Caco-2 (cell line): ENCODE measurements around the gene ATP1B4. TPM values are rescaled to one million over a fixed set of nuclear protein-coding genes. Genes with fewer than 3 reads are reported as not detected.

ENCODE experiments used
- BruUV-seq: library from RNA; stranded (reverse); fragments of 400-500 nt; replicated peaks from 2 replicates; lab custom pipeline; 2021; lab: Mats Ljungman, UMichigan
- CTCF ChIA-PET: fragments of 300-600 bp; sonication (Branson Sonifier 250); formaldehyde crosslinking; loops from one replicate; lab custom pipeline; 2022; ENCODE audit warnings: antibody characterized with exemption; lab: Charles Lee
- POLR2A ChIA-PET: fragments of 300-600 bp; sonication (Branson Sonifier 250); formaldehyde crosslinking; loops from one replicate; lab custom pipeline; 2022; ENCODE audit warnings: antibody characterized with exemption; lab: Charles Lee
- DNase-seq, 2 experiments: peaks; one replicate each; pipeline versions ENCODE4 v3.0.0 to v3.0.0-alpha.2; 2020 to 2022
- H3K27me3 ChIP-seq: replicated peaks from 2 replicates; pipeline ENCODE4 v1.6.0; 2011; ENCODE audit warnings: low read length; ENCODE audit not compliant: control insufficient read depth, insufficient read depth
- H3K36me3 ChIP-seq: 2 replicates; pipeline ENCODE4 v1.5.1; 2011; ENCODE audit warnings: low read length; ENCODE audit not compliant: control insufficient read depth, insufficient read depth
- H3K4me1 ChIP-seq: fragments of 250-450 bp; sonication (Bioruptor Pico); 2 replicates; pipeline ENCODE4 v1.5.1; 2020; ENCODE audit warnings: mild to moderate bottlenecking
- H3K4me3 ChIP-seq: 2 replicates; pipeline ENCODE4 v1.5.1; 2011; ENCODE audit warnings: low read depth, mild to moderate bottlenecking, control low read depth, low read length
- H3K9me3 ChIP-seq: fragments of 250-450 bp; sonication (Bioruptor Pico); 2 replicates; pipeline ENCODE4 v1.5.1; 2020; ENCODE audit warnings: mild to moderate bottlenecking, moderate library complexity
- H3K27ac Mint-ChIP-seq: one replicate; pipeline ENCODE4 v1.8.0; 2022; ENCODE audit warnings: mixed read lengths; ENCODE audit not compliant: unreplicated experiment
- H3K27me3 Mint-ChIP-seq: one replicate; pipeline ENCODE4 v1.8.0; 2022; ENCODE audit warnings: mixed read lengths; ENCODE audit not compliant: insufficient read depth, unreplicated experiment
- H3K36me3 Mint-ChIP-seq: one replicate; pipeline ENCODE4 v1.8.0; 2022; ENCODE audit warnings: mild to moderate bottlenecking, mixed read lengths; ENCODE audit not compliant: insufficient read depth, unreplicated experiment
- H3K4me1 Mint-ChIP-seq: one replicate; pipeline ENCODE4 v1.8.0; 2022; ENCODE audit warnings: low read depth, mixed read lengths; ENCODE audit not compliant: unreplicated experiment
- H3K4me3 Mint-ChIP-seq: one replicate; pipeline ENCODE4 v1.8.0; 2022; ENCODE audit warnings: mild to moderate bottlenecking, moderate library complexity, mixed read lengths; ENCODE audit not compliant: unreplicated experiment
- H3K9me3 Mint-ChIP-seq: one replicate; pipeline ENCODE4 v1.8.0; 2022; ENCODE audit warnings: mixed read lengths; ENCODE audit not compliant: unreplicated experiment
- CTCF ChIP-seq, 2 experiments: fragments of 200-600 bp in 1 of 2; IDR thresholded peaks; 1 replicate in 1 of 2; 2 replicates in 1 of 2; pipeline versions ENCODE4 v1.5.1 to v1.8.0; 2011 to 2022; ENCODE audit warnings: antibody characterized with exemption in 1 of 2, control low read depth in 1 of 2, inconsistent platforms in 1 of 2, low read depth in 1 of 2, low read length in 1 of 2, mild to moderate bottlenecking in 1 of 2, moderate library complexity in 1 of 2; ENCODE audit not compliant: insufficient read depth in 1 of 2, severe bottlenecking in 1 of 2, unreplicated experiment in 1 of 2
- intact Hi-C: fragments of 100-400 bp; cut with micrococcal nuclease; formaldehyde crosslinking; loops from one replicate; pipeline ENCODE4 v1.10.0; 2022; ENCODE audit not compliant: unreplicated experiment
- total RNA-seq: library from RNA; stranded (reverse); gene quantifications from 2 replicates; pipeline ENCODE4 v1.2.3, GENCODE V29; 2022

Gene ATP1B4
- total RNA-seq, 1 experiment from 2014 or later: not detected

GRCh38 chrX:120402369-120402768 lies 40.5 kb downstream of the ATP1B4 start:
- no peaks in the 10 kb centered on the region for H3K27me3 ChIP-seq
- TF ChIP-seq CTCF (IDR thresholded peaks at IDR 0.05; ENCODE audit: insufficient read depth in 1 of 2, low read depth in 1 of 2, low read length in 1 of 2, severe bottlenecking in 1 of 2, unreplicated experiment in 1 of 2): no peak
- Mint-ChIP-seq H3K9me3 (no peaks in the 10 kb centered on the region), H3K4me3 (no peak overlapping the region), H3K4me1 (no peaks in the 10 kb centered on the region), H3K36me3 (no peaks in the 10 kb centered on the region), H3K27me3 (peaks cover 6% of the 10 kb centered on the region), H3K27ac (no peak overlapping the region)
- POLR2A ChIA-PET: no interaction called here
- CTCF ChIA-PET: interaction anchor here (0.6 kb wide), 1 partner anchor 76 kb away, joined by 3 read pairs; no protein-coding TSS in a partner anchor
- H3K4me1 ChIP-seq: no peaks in the 10 kb centered on the region
- no peak for DNase-seq
- no TSS peak for BruUV-seq
- H3K4me3 ChIP-seq: no peak overlapping the region
- no peaks in the 10 kb centered on the region for H3K9me3 ChIP-seq
- intact Hi-C loops: no loop called here
- H3K36me3 ChIP-seq: no peaks in the 10 kb centered on the region

- POLR2A ChIA-PET: no interaction called here
Measured at GRCh38 chrX:120406638-120407037, 44.7 kb downstream of the ATP1B4 start.

GRCh38 chrX:120408168-120408567 lies 46.3 kb downstream of the ATP1B4 start:
- CTCF ChIA-PET: no interaction called here
- POLR2A ChIA-PET: no interaction called here
- Histone ChIP-seq H3K4me1 (no peaks in the 10 kb centered on the region), H3K9me3 (no peaks in the 10 kb centered on the region), H3K36me3 (no peaks in the 10 kb centered on the region), H3K27me3 (no peaks in the 10 kb centered on the region), H3K4me3 (no peak overlapping the region)
- DNase-seq: no peak
- intact Hi-C loops: no loop called here
- no peaks in the 10 kb centered on the region for H3K27me3 Mint-ChIP-seq
- no TSS peak for BruUV-seq
- peaks cover 12% of the 10 kb centered on the region for H3K9me3 Mint-ChIP-seq
- H3K27ac Mint-ChIP-seq: no peak overlapping the region
- H3K36me3 Mint-ChIP-seq: no peaks in the 10 kb centered on the region
- H3K4me3 Mint-ChIP-seq: no peak overlapping the region
- TF ChIP-seq CTCF (IDR thresholded peaks at IDR 0.05; ENCODE audit: insufficient read depth in 1 of 2, low read depth in 1 of 2, low read length in 1 of 2, severe bottlenecking in 1 of 2, unreplicated experiment in 1 of 2): no peak
- H3K4me1 Mint-ChIP-seq: no peaks in the 10 kb centered on the region

More at GRCh38 chrX:120406638-120407037, 44.7 kb downstream of the ATP1B4 start:
- Mint-ChIP-seq H3K9me3 (peaks cover 12% of the 10 kb centered on the region), H3K4me3 (no peak overlapping the region), H3K27ac (no peak overlapping the region), H3K4me1 (no peaks in the 10 kb centered on the region), H3K36me3 (no peaks in the 10 kb centered on the region), H3K27me3 (no peaks in the 10 kb centered on the region)
- CTCF ChIA-PET: no interaction called here
- BruUV-seq: no TSS peak
- H3K4me1 ChIP-seq: no peaks in the 10 kb centered on the region
- H3K27me3 ChIP-seq: no peaks in the 10 kb centered on the region
- TF ChIP-seq CTCF (IDR thresholded peaks at IDR 0.05; ENCODE audit: insufficient read depth in 1 of 2, low read depth in 1 of 2, low read length in 1 of 2, severe bottlenecking in 1 of 2, unreplicated experiment in 1 of 2): no peak
- H3K9me3 ChIP-seq: no peaks in the 10 kb centered on the region
- H3K36me3 ChIP-seq: no peaks in the 10 kb centered on the region
- DNase-seq: no peak
- H3K4me3 ChIP-seq: no peak overlapping the region
- intact Hi-C loops: no loop called here
